Measurements from ENCODE around the gene DEGS1. TPM values are rescaled to one million over a fixed set of nuclear protein-coding genes. Genes with fewer than 3 reads are reported as not detected.

DEGS1 gene
- total and polyA plus RNA-seq, 2 experiments from 2014 or later: 36.4 to 98.2 TPM

GRCh38 chr1:224188286-224188685, 5.2 kb downstream of the DEGS1 start:
- no peaks in the 10 kb centered on the region for H3K4me1 ChIP-seq (ENCODE audit: low read depth)

DNA sequence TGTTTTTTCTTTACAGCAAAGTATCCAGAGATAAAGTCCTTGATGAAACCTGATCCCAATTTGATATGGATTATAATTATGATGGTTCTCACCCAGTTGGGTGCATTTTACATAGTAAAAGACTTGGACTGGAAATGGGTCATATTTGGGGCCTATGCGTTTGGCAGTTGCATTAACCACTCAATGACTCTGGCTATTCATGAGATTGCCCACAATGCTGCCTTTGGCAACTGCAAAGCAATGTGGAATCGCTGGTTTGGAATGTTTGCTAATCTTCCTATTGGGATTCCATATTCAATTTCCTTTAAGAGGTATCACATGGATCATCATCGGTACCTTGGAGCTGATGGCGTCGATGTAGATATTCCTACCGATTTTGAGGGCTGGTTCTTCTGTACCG, 6.5 kb downstream of the DEGS1 start:
- no peak overlapping the region for H3K4me3 ChIP-seq
- no peaks in the 10 kb centered on the region for H3K27me3 ChIP-seq
- no peak overlapping the region for H3K27ac ChIP-seq
- DNase-seq (ENCODE audit: low read depth in 1 of 2, low spot score in 1 of 2): no peak
- H3K9me3 ChIP-seq (ENCODE audit: low read depth): no peaks in the 10 kb centered on the region
- no peaks in the 10 kb centered on the region for H3K4me1 ChIP-seq (ENCODE audit: low read depth)
- peaks cover 11% of the 10 kb centered on the region for H3K36me3 ChIP-seq
- no peak for TF ChIP-seq CTCF (IDR thresholded peaks at IDR 0.05; ENCODE audit: low read depth, low read length)

More at GRCh38 chr1:224188286-224188685, 5.2 kb downstream of the DEGS1 start:
- DNase-seq (ENCODE audit: low read depth in 1 of 2, low spot score in 1 of 2): no peak
- Histone ChIP-seq H3K27ac (no peak overlapping the region), H3K9me3 (ENCODE audit: low read depth) (no peaks in the 10 kb centered on the region), H3K4me3 (no peak overlapping the region), H3K36me3 (peaks cover 11% of the 10 kb centered on the region), H3K27me3 (no peaks in the 10 kb centered on the region)
- TF ChIP-seq CTCF (IDR thresholded peaks at IDR 0.05; ENCODE audit: low read depth, low read length): no peak

GRCh38 chr1:224192082-224192788, 9.2 kb downstream of the DEGS1 start:
- no peak for TF ChIP-seq CTCF (IDR thresholded peaks at IDR 0.05; ENCODE audit: low read depth, low read length)
- H3K27me3 ChIP-seq: no peaks in the 10 kb centered on the region
- H3K27ac ChIP-seq: no peak overlapping the region
- H3K36me3 ChIP-seq: peaks cover 11% of the 10 kb centered on the region
- H3K9me3 ChIP-seq (ENCODE audit: low read depth): no peaks in the 10 kb centered on the region
- H3K4me3 ChIP-seq: no peak overlapping the region
- DNase-seq (ENCODE audit: low read depth in 1 of 2, low spot score in 1 of 2): no peak
- no peaks in the 10 kb centered on the region for H3K4me1 ChIP-seq (ENCODE audit: low read depth)

GRCh38 chr1:224193319-224193966, 10.4 kb downstream of the DEGS1 start:
- no peak overlapping the region for H3K27ac ChIP-seq
- no peaks in the 10 kb centered on the region for H3K4me1 ChIP-seq (ENCODE audit: low read depth)
- no peak for TF ChIP-seq CTCF (IDR thresholded peaks at IDR 0.05; ENCODE audit: low read depth, low read length)

DNA sequence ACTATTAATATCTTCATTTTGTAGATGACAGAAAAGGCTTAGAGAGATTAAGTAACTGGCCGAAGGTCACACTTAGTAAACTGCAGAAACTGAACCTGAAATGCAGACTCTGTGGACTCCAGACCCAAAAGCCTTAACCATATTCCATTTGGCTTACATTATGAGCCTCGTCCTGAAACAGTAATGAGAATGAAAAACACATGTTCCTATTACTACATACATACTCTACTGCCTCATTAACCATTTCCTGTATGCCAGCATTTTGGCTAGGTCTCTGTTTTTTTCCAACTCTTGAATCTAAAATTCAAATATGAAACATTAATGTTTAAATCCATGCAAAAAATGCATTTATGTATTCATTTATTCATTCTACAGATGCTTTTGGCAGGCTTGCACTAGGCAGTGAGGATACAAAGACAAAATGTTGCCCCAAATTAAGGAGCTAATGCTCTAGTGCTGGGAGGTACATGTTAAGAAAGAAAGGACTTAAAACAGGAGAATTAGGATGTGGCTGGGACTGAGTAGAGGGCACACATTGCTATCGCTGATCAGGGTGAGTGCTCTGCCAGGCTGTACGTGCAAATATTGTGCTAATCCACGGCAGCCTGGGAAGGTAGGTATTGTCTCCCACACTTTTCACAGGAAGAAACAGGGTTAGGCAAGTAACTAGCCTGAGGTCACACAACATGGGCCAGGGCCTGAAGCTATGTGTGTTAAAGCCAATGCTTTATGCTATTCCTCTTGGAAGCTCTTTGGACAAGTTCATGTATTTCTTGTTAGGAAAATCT, 14.0 kb downstream of the DEGS1 start:
- no peaks in the 10 kb centered on the region for H3K27me3 ChIP-seq
- no peaks in the 10 kb centered on the region for H3K9me3 ChIP-seq (ENCODE audit: low read depth)
- H3K27ac ChIP-seq: no peak overlapping the region
- TF ChIP-seq CTCF (IDR thresholded peaks at IDR 0.05; ENCODE audit: low read depth, low read length): no peak
- DNase-seq (ENCODE audit: low read depth in 1 of 2, low spot score in 1 of 2): no peak
- H3K4me1 ChIP-seq (ENCODE audit: low read depth): no peaks in the 10 kb centered on the region
- H3K4me3 ChIP-seq: no peak overlapping the region
- peaks cover 7% of the 10 kb centered on the region for H3K36me3 ChIP-seq

More at GRCh38 chr1:224193319-224193966, 10.4 kb downstream of the DEGS1 start:
- no peaks in the 10 kb centered on the region for H3K9me3 ChIP-seq (ENCODE audit: low read depth)
- no peak overlapping the region for H3K4me3 ChIP-seq
- no peak for DNase-seq (ENCODE audit: low read depth in 1 of 2, low spot score in 1 of 2)
- H3K36me3 ChIP-seq: peaks cover 11% of the 10 kb centered on the region
- no peaks in the 10 kb centered on the region for H3K27me3 ChIP-seq

All from cardiac muscle cell (in vitro differentiated cells and primary cell).